ENCODE results near the gene SLC39A6. TPM values are rescaled to one million over a fixed set of nuclear protein-coding genes. Genes with fewer than 3 reads are reported as not detected.

The SLC39A6 gene
- total and polyA plus RNA-seq, 8 donors, result 2.9 to 24.5 (median 16.4) TPM

DNA sequence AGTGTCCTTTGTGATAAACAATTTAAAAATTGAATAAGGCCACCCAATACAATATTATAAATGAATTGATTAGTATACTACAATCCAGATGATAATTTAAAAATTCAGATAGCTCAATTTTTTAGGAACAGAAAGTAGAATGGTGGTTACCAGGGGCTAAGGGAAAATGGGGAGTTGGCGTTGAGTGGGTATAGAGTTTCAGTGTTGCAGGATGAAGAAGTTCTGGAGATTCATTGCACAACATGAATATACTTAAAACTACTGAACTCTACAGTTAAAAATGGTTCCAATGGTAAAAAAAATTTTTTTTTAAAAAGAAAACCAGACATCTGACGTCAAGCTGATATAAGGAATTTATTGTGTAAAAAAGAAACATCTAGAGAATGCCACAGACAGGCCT, 20.9 kb downstream of the SLC39A6 start:
- Histone ChIP-seq H3K27ac (no peak overlapping the region), H3K36me3 (no peaks in the 10 kb centered on the region), H3K4me3 (no peak overlapping the region), H3K9me3 (no peaks in the 10 kb centered on the region), H3K27me3 (no peaks in the 10 kb centered on the region), H3K4me1 (peaks cover 0 to 8% (median 7%) of the 10 kb centered on the region in 3 donors)
- WGBS, 2 donors, result 49 to 50% methylated on average over 2 of the region's 2 CpGs
- no peak for TF ChIP-seq CTCF (IDR thresholded peaks at IDR 0.05)
- FAIRE-seq, result no peak
- no peak for DNase-seq
- ATAC-seq, result no peak
- intact Hi-C loops (cut with DNase I), result no loop called here

DNA sequence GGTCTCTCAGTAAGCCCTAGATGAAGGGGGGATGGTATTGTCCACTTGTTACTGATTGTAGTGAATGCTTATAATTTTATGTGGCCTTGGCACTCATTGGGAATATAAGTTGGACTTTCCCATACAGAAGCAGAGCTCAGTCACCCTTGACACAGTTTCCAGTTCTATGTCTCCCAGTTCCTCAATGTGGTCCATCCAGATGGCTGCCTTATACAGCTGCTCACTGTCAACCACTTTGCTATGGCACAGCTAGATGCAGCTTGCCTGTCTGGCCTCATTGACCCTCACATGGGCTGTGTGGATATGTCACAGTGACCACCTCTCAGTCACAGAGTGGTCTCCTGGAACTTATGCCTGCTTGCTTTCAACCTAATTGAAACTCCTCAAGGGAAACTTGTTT, 21.7 kb downstream of the SLC39A6 start:
- intact Hi-C loops (cut with DNase I), result no loop called here
- FAIRE-seq, result no peak
- TF ChIP-seq CTCF (IDR thresholded peaks at IDR 0.05), result no peak

DNA sequence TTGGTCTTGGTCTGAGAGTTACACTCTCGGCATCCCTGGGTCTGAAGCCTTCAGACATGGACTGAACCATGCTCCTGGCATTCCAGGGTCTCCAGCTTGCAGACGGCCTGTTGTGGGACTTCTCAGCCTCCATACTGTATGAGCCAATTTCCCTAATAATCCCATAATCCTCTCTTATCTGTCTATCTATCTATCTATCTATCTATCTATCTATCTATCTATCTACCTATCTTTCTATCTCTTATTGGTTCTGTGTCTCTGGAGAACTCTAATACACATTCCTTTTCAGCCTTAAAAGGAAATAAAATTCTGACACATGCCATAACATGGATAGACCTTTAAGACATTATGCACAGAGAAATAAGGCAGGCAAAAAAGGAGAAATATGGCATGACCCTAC, 24.4 kb downstream of the SLC39A6 start:
- H3K4me3 ChIP-seq, result no peak overlapping the region
- FAIRE-seq (no peak), DNase-seq (no peak), ATAC-seq (no peak)
- H3K27me3 ChIP-seq, result no peaks in the 10 kb centered on the region
- H3K27ac ChIP-seq, result no peak overlapping the region
- intact Hi-C loops (cut with DNase I), result no loop called here
- no peaks in the 10 kb centered on the region for H3K9me3 ChIP-seq
- WGBS, 2 donors, result 84 to 90% methylated on average over 2 of the region's 2 CpGs
- peaks cover 0 to 8% (median 7%) of the 10 kb centered on the region in 3 donors for H3K4me1 ChIP-seq
- H3K36me3 ChIP-seq, result no peaks in the 10 kb centered on the region
- no peak for TF ChIP-seq CTCF (IDR thresholded peaks at IDR 0.05)

More for the DNA sequence above, 21.7 kb downstream of the SLC39A6 start:
- no peaks in the 10 kb centered on the region for H3K9me3 ChIP-seq
- DNase-seq, result no peak
- ATAC-seq, result no peak
- peaks cover 0 to 8% (median 7%) of the 10 kb centered on the region in 3 donors for H3K4me1 ChIP-seq
- no peaks in the 10 kb centered on the region for H3K36me3 ChIP-seq
- no peak overlapping the region for H3K4me3 ChIP-seq
- no peaks in the 10 kb centered on the region for H3K27me3 ChIP-seq
- no peak overlapping the region for H3K27ac ChIP-seq

DNA sequence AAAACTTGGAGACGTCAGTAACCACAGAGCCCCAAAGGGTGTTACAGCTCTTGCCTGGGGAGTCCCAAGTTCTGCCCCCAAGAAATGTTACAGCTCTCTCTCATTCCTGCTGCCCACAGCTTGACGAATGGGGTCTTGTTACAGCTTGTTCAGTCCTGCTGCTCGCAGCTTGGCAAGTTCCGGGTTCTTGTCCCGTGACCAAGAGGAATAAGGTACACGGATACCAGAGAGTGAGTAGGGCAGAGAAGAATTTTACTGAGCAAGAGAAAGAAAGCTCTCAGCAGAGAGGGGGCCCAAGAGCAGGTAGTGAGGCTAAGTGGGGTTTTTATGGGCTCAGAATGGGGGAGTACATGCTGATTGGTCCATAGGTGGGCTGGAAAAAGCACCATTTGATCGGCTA, 27.2 kb downstream of the SLC39A6 start:
- no peak for ATAC-seq
- Histone ChIP-seq H3K36me3 (no peaks in the 10 kb centered on the region), H3K27ac (no peak overlapping the region), H3K27me3 (no peaks in the 10 kb centered on the region), H3K4me1 (no peaks in the 10 kb centered on the region), H3K4me3 (no peak overlapping the region), H3K9me3 (no peaks in the 10 kb centered on the region)
- no peak for TF ChIP-seq CTCF (IDR thresholded peaks at IDR 0.05)
- no peak for FAIRE-seq
- no peak for DNase-seq
- 90 to 91% methylated on average over 7 of the region's 7 CpGs for WGBS, 2 donors
- intact Hi-C loops (cut with DNase I), result no loop called here

DNA sequence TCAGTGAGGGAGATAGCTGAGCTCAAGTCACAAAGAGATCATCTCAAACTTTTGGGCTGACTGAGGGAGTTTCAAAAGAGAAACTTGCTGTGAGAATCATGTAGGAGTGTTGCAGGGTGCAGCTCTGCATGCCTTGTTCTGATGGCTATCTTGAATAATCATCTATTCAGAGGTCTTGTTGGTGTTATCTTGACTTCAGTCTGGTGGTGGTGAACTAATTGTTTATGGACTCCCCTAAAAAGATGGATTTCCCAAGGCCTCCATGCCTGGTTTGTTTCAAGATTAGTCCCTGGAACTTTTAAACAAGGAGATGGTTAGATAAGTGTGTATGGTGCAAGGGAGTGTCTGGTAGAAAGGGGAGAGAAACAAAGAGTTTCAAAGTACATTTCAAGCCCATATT, 29.8 kb downstream of the SLC39A6 start:
- TF ChIP-seq CTCF (IDR thresholded peaks at IDR 0.05), result no peak
- DNase-seq (no peak), ATAC-seq (no peak), FAIRE-seq (no peak)
- Histone ChIP-seq H3K4me1 (no peaks in the 10 kb centered on the region), H3K27me3 (no peaks in the 10 kb centered on the region), H3K9me3 (no peaks in the 10 kb centered on the region), H3K27ac (no peak overlapping the region), H3K36me3 (no peaks in the 10 kb centered on the region), H3K4me3 (no peak overlapping the region)
- intact Hi-C loops (cut with DNase I), result loop anchor here in 1 of 3 donors (10.0 kb wide), 1 partner anchor 185 kb away; no protein-coding TSS in a partner anchor

Measured in pancreas (tissue), 10 donors.